WTC11 (cell line): Measurements from ENCODE around the gene LPAR2. TPM values are rescaled to one million over a fixed set of nuclear protein-coding genes. Genes with fewer than 3 reads are reported as not detected.
A peak's percentile ranks its signal among the peaks of the same experiment; 100 is the strongest.

ENCODE experiments used
- ATAC-seq: fragments of 200-7000 bp; cut with Tn5 transposase; 2 replicates; pipeline ENCODE4 v1.10.0; 2021; ENCODE audit warnings: mild to moderate bottlenecking, moderate library complexity
- CTCF ChIA-PET: fragments of 300-600 bp; sonication (Branson Sonifier 250); formaldehyde crosslinking; loops from one replicate; lab custom pipeline; 2021; ENCODE audit warnings: antibody characterized with exemption; lab: Charles Lee
- POLR2A ChIA-PET: fragments of 350-600 bp; sonication (Branson Sonifier 250); formaldehyde crosslinking; loops from one replicate; lab custom pipeline; 2021; ENCODE audit warnings: antibody characterized with exemption; lab: Charles Lee
- DNase-seq: peaks from one replicate; pipeline ENCODE4 v3.0.0; 2021; ENCODE audit warnings: low spot score
- H3K27ac Mint-ChIP-seq: 2 replicates; pipeline ENCODE4 v1.8.0; 2021; ENCODE audit warnings: mixed read lengths
- H3K27me3 Mint-ChIP-seq: 2 replicates; pipeline ENCODE4 v1.8.0; 2021; ENCODE audit warnings: low read depth, mild to moderate bottlenecking, moderate library complexity, mixed read lengths
- H3K36me3 Mint-ChIP-seq: 2 replicates; pipeline ENCODE4 v1.8.0; 2021; ENCODE audit warnings: mixed read lengths
- H3K4me1 Mint-ChIP-seq: 2 replicates; pipeline ENCODE4 v1.8.0; 2022; ENCODE audit warnings: mixed read lengths
- H3K4me3 Mint-ChIP-seq: 2 replicates; pipeline ENCODE4 v1.8.0; 2021; ENCODE audit warnings: mild to moderate bottlenecking, moderate library complexity, mixed read lengths
- H3K9me3 Mint-ChIP-seq: 2 replicates; pipeline ENCODE4 v1.8.0; 2021; ENCODE audit warnings: mixed read lengths
- ATF1 ChIP-seq: sonication (generic); formaldehyde crosslinking; IDR thresholded peaks from 2 replicates; pipeline ENCODE4 v1.8.1; 2023; ENCODE audit warnings: mild to moderate bottlenecking, moderate library complexity, missing genetic modification reagents
- NFATC4 ChIP-seq: fragments of 250-450 bp; sonication (Bioruptor Pico); IDR thresholded peaks from 2 replicates; pipeline ENCODE4 v1.9.0; 2021; ENCODE audit warnings: mild to moderate bottlenecking
- NFYB ChIP-seq: sonication (generic); formaldehyde crosslinking; conservative IDR thresholded peaks from 2 replicates; pipeline ENCODE4 v1.8.0; 2022; ENCODE audit warnings: low read depth, missing genetic modification reagents
- NR1H2 ChIP-seq: sonication (generic); formaldehyde crosslinking; IDR thresholded peaks from 2 replicates; pipeline ENCODE4 v1.9.0; 2021; ENCODE audit warnings: mild to moderate bottlenecking, moderate library complexity, missing genetic modification reagents
- SMAD4 ChIP-seq: sonication (generic); formaldehyde crosslinking; IDR thresholded peaks from 2 replicates; pipeline ENCODE4 v1.8.0; 2022; ENCODE audit warnings: mild to moderate bottlenecking, missing genetic modification reagents
- SOX15 ChIP-seq: fragments of 250-450 bp; sonication (Bioruptor Pico); IDR thresholded peaks from 2 replicates; pipeline ENCODE4 v1.9.0; 2021; ENCODE audit warnings: mild to moderate bottlenecking
- ZNF121 ChIP-seq: sonication (generic); formaldehyde crosslinking; IDR thresholded peaks from 2 replicates; pipeline ENCODE4 v1.8.0; 2023; ENCODE audit warnings: missing genetic modification reagents
- ZNF416 ChIP-seq: fragments of 250-450 bp; sonication (Bioruptor Pico); IDR thresholded peaks from 2 replicates; pipeline ENCODE4 v1.9.0; 2021; ENCODE audit warnings: mild to moderate bottlenecking, inconsistent platforms
- total RNA-seq: library from RNA; stranded (reverse); gene quantifications from 3 replicates; pipeline ENCODE4 v1.2.3, GENCODE V29; 2021
- TF ChIP-seq, protein P1 (sequence below): sonication (generic); formaldehyde crosslinking; IDR thresholded peaks from 2 replicates; pipeline ENCODE4 v1.8.1; 2023; ENCODE audit warnings: mild to moderate bottlenecking, missing genetic modification reagents, moderate library complexity
- TF ChIP-seq, protein P2 (sequence below): sonication (generic); formaldehyde crosslinking; IDR thresholded peaks from 2 replicates; pipeline ENCODE4 v1.8.1; 2022; ENCODE audit warnings: low read depth, mild to moderate bottlenecking, moderate library complexity, missing genetic modification reagents, borderline replicate concordance
- TF ChIP-seq, protein P3 (sequence below): sonication (generic); formaldehyde crosslinking; IDR thresholded peaks from 2 replicates; pipeline ENCODE4 v1.8.0; 2023; ENCODE audit warnings: missing genetic modification reagents, mild to moderate bottlenecking, borderline replicate concordance
- TF ChIP-seq, protein P4 (sequence below): sonication (generic); formaldehyde crosslinking; conservative IDR thresholded peaks from 2 replicates; pipeline ENCODE4 v1.8.1; 2023; ENCODE audit warnings: mild to moderate bottlenecking, low read depth, missing genetic modification reagents, moderate library complexity
- TF ChIP-seq, protein P5 (sequence below): sonication (generic); formaldehyde crosslinking; IDR thresholded peaks from 2 replicates; pipeline ENCODE4 v1.8.0; 2022; ENCODE audit warnings: mild to moderate bottlenecking, missing genetic modification reagents
- TF ChIP-seq, protein P6 (sequence below): fragments of 250-450 bp; sonication (Bioruptor Pico); IDR thresholded peaks from 2 replicates; pipeline ENCODE4 v1.9.0; 2021; ENCODE audit warnings: moderate library complexity, mild to moderate bottlenecking, inconsistent platforms, borderline replicate concordance
- TF ChIP-seq, protein P7 (sequence below): sonication (generic); formaldehyde crosslinking; IDR thresholded peaks from 2 replicates; pipeline ENCODE4 v1.8.1; 2022; ENCODE audit warnings: low read depth, missing genetic modification reagents, borderline replicate concordance
- TF ChIP-seq, protein P8 (sequence below): sonication (generic); formaldehyde crosslinking; IDR thresholded peaks from 2 replicates; pipeline ENCODE4 v1.8.0; 2023; ENCODE audit warnings: missing genetic modification reagents

LPAR2 gene
- total RNA-seq, 1 experiment from 2014 or later: 44.5 TPM

DNA sequence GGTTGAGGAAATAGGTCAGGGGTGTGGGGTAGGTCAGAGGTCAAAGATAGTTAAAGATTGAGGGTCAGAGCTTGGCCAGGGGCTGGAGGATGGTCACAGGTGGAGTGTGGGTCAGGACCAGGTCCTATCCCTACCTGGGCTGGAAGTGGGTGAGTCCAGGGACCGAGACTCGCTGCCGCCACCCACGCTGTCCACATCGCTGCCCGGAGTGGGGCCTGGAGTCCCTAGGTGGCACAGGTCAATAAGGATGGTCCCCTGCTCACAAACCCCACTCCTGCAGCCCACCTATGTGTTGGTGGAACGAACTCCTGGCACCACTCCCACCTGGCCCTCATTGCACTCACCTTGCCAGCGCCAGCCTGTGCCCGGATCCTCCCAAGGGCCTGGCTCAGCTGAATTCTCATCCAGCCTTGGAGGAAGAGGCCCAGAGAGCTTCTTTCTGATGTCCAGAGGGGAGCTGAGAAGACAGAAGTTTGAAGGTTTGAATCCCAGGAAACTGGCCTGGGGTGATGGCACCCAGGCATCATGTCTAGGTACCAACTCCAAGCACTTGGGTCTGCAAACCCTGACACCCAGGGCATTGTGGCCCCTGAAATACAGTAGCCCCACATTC is 8.7 kb upstream of the LPAR2 start:
- peaks cover 19% of the 10 kb centered on the region for H3K36me3 Mint-ChIP-seq
- POLR2A ChIA-PET: interaction anchor here (1.3 kb wide), 1 partner anchor 28 kb away, joined by 3 read pairs; no protein-coding TSS in a partner anchor
- TF ChIP-seq SMAD4 (no peak), NR1H2 (CRISPR knock-in tag) (no peak), ZNF121 (CRISPR knock-in tag) (no peak), SOX15 (CRISPR knock-in tag) (no peak), NFYB (CRISPR knock-in tag) (no peak), NFATC4 (CRISPR knock-in tag) (no peak), ZNF416 (CRISPR knock-in tag) (no peak), ATF1 (CRISPR knock-in tag) (no peak)
- TF ChIP-seq, protein P1, sequence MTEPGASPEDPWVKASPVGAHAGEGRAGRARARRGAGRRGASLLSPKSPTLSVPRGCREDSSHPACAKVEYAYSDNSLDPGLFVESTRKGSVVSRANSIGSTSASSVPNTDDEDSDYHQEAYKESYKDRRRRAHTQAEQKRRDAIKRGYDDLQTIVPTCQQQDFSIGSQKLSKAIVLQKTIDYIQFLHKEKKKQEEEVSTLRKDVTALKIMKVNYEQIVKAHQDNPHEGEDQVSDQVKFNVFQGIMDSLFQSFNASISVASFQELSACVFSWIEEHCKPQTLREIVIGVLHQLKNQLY (CRISPR knock-in tag): no peak
- TF ChIP-seq, protein P2, sequence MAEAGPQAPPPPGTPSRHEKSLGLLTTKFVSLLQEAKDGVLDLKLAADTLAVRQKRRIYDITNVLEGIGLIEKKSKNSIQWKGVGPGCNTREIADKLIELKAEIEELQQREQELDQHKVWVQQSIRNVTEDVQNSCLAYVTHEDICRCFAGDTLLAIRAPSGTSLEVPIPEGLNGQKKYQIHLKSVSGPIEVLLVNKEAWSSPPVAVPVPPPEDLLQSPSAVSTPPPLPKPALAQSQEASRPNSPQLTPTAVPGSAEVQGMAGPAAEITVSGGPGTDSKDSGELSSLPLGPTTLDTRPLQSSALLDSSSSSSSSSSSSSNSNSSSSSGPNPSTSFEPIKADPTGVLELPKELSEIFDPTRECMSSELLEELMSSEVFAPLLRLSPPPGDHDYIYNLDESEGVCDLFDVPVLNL (CRISPR knock-in tag): no peak
- TF ChIP-seq, protein P3, sequence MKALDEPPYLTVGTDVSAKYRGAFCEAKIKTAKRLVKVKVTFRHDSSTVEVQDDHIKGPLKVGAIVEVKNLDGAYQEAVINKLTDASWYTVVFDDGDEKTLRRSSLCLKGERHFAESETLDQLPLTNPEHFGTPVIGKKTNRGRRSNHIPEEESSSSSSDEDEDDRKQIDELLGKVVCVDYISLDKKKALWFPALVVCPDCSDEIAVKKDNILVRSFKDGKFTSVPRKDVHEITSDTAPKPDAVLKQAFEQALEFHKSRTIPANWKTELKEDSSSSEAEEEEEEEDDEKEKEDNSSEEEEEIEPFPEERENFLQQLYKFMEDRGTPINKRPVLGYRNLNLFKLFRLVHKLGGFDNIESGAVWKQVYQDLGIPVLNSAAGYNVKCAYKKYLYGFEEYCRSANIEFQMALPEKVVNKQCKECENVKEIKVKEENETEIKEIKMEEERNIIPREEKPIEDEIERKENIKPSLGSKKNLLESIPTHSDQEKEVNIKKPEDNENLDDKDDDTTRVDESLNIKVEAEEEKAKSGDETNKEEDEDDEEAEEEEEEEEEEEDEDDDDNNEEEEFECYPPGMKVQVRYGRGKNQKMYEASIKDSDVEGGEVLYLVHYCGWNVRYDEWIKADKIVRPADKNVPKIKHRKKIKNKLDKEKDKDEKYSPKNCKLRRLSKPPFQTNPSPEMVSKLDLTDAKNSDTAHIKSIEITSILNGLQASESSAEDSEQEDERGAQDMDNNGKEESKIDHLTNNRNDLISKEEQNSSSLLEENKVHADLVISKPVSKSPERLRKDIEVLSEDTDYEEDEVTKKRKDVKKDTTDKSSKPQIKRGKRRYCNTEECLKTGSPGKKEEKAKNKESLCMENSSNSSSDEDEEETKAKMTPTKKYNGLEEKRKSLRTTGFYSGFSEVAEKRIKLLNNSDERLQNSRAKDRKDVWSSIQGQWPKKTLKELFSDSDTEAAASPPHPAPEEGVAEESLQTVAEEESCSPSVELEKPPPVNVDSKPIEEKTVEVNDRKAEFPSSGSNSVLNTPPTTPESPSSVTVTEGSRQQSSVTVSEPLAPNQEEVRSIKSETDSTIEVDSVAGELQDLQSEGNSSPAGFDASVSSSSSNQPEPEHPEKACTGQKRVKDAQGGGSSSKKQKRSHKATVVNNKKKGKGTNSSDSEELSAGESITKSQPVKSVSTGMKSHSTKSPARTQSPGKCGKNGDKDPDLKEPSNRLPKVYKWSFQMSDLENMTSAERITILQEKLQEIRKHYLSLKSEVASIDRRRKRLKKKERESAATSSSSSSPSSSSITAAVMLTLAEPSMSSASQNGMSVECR (CRISPR knock-in tag): no peak
- TF ChIP-seq, protein P4, sequence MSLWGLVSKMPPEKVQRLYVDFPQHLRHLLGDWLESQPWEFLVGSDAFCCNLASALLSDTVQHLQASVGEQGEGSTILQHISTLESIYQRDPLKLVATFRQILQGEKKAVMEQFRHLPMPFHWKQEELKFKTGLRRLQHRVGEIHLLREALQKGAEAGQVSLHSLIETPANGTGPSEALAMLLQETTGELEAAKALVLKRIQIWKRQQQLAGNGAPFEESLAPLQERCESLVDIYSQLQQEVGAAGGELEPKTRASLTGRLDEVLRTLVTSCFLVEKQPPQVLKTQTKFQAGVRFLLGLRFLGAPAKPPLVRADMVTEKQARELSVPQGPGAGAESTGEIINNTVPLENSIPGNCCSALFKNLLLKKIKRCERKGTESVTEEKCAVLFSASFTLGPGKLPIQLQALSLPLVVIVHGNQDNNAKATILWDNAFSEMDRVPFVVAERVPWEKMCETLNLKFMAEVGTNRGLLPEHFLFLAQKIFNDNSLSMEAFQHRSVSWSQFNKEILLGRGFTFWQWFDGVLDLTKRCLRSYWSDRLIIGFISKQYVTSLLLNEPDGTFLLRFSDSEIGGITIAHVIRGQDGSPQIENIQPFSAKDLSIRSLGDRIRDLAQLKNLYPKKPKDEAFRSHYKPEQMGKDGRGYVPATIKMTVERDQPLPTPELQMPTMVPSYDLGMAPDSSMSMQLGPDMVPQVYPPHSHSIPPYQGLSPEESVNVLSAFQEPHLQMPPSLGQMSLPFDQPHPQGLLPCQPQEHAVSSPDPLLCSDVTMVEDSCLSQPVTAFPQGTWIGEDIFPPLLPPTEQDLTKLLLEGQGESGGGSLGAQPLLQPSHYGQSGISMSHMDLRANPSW (CRISPR knock-in tag): no peak
- TF ChIP-seq, protein P5, sequence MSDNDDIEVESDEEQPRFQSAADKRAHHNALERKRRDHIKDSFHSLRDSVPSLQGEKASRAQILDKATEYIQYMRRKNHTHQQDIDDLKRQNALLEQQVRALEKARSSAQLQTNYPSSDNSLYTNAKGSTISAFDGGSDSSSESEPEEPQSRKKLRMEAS (CRISPR knock-in tag): no peak
- TF ChIP-seq, protein P6, sequence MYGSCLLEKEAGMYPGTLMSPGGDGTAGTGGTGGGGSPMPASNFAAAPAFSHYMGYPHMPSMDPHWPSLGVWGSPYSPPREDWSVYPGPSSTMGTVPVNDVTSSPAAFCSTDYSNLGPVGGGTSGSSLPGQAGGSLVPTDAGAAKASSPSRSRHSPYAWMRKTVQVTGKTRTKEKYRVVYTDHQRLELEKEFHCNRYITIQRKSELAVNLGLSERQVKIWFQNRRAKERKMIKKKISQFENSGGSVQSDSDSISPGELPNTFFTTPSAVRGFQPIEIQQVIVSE: no peak
- TF ChIP-seq, protein P7, sequence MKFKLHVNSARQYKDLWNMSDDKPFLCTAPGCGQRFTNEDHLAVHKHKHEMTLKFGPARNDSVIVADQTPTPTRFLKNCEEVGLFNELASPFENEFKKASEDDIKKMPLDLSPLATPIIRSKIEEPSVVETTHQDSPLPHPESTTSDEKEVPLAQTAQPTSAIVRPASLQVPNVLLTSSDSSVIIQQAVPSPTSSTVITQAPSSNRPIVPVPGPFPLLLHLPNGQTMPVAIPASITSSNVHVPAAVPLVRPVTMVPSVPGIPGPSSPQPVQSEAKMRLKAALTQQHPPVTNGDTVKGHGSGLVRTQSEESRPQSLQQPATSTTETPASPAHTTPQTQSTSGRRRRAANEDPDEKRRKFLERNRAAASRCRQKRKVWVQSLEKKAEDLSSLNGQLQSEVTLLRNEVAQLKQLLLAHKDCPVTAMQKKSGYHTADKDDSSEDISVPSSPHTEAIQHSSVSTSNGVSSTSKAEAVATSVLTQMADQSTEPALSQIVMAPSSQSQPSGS (CRISPR knock-in tag): no peak
- TF ChIP-seq, protein P8, sequence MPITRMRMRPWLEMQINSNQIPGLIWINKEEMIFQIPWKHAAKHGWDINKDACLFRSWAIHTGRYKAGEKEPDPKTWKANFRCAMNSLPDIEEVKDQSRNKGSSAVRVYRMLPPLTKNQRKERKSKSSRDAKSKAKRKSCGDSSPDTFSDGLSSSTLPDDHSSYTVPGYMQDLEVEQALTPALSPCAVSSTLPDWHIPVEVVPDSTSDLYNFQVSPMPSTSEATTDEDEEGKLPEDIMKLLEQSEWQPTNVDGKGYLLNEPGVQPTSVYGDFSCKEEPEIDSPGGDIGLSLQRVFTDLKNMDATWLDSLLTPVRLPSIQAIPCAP: no peak
- TF ChIP-seq, all 79 proteins: peak for 0
- DNase-seq (no peak), ATAC-seq (no peak)
- Mint-ChIP-seq H3K27me3 (peaks cover 2% of the 10 kb centered on the region; the same call in 1 of the 2 replicates), H3K9me3 (no peaks in the 10 kb centered on the region), H3K4me3 (peak overlapping the region; percentile 35; the same call in 1 of the 2 replicates), H3K4me1 (peaks cover 3% of the 10 kb centered on the region; the same call in 1 of the 2 replicates), H3K27ac (no peak overlapping the region)
- CTCF ChIA-PET: interaction anchor here (0.6 to 1.6 kb wide), 4 partner anchors 9 to 82 kb away, joined by 4 to 10 read pairs (median 6); partner anchors contain the start of gene LPAR2
